GM12892 (cell line): ENCODE results near the gene OIT3.

Experiments
- POLR2A ChIP-seq: IDR thresholded peaks from 2 replicates; pipeline ENCODE4 v1.6.1; 2011; ENCODE audit warnings: low read depth, low read length, control low read depth
- POLR2AphosphoS5 ChIP-seq: IDR thresholded peaks from 2 replicates; pipeline ENCODE4 v1.6.1; 2011; ENCODE audit warnings: low read depth, low read length, control low read depth

DNA sequence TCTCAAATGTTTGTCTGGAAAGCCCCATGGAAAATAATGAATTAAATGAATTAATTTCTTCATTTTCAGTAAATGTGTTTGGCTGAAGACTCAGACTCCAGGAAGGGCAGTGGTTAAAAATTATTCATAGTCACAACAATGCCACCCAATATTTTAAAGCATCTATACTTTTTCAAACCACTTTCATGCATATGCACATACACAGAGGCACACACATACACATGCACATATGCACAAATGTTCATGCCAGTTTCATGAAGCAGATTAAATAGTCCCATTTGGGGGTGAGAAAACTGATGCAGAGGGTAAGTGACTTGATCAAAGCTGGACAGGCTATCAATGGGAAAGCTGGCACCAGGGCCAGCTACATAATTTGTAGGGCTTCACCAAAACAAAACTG, 62.5 kb downstream of the OIT3 start:
- no peak for TF ChIP-seq POLR2A
- TF ChIP-seq POLR2AphosphoS5, result no peak
